Urinary bladder (tissue), 4 donors: ENCODE data around the gene OTUD4. TPM values are rescaled to one million over a fixed set of nuclear protein-coding genes. Genes with fewer than 3 reads are reported as not detected.

Source experiments
- DNase-seq: peaks from one replicate; pipeline ENCODE4 v3.0.0-alpha.2; 2015; ENCODE audit errors: extremely low spot score
- H3K27ac ChIP-seq: one replicate; pipeline ENCODE4 v1.5.1; 2013; ENCODE audit warnings: low read depth, mild to moderate bottlenecking, moderate library complexity
- H3K36me3 ChIP-seq: one replicate; pipeline ENCODE4 v1.6.1; 2013; ENCODE audit warnings: mild to moderate bottlenecking, moderate library complexity; ENCODE audit not compliant: insufficient read depth
- H3K4me1 ChIP-seq: one replicate; pipeline ENCODE4 v1.6.1; 2013; ENCODE audit warnings: mild to moderate bottlenecking, moderate library complexity; ENCODE audit not compliant: insufficient read depth
- H3K4me3 ChIP-seq: one replicate; pipeline ENCODE4 v1.5.1; 2013; ENCODE audit warnings: low read depth, low read length
- WGBS: extraction: QIAGEN DNeasy Blood & Tissue Kit; methylation state at CpG from one replicate; pipeline ENCODE4 v1.1.7; 2013; 5-methylcytosine and 5-hydroxymethylcytosine counted together
- polyA plus RNA-seq: library from polyadenylated mRNA; stranded (reverse); fragments of 200-250 nt; gene quantifications from one replicate; pipeline ENCODE4 v1.2.3, GENCODE V29; 2013
- small RNA-seq: library from RNA; depleted of rRNA; stranded (forward); fragments of <200 nt; gene quantifications from one replicate; pipeline ENCODE3, GENCODE V24; 2014
- total RNA-seq: library from RNA; depleted of rRNA; stranded (reverse); fragments of >200 nt; gene quantifications from one replicate; pipeline ENCODE4 v1.2.3, GENCODE V29; 2014
- donor health status: healthy with polysubstance abuse.
- donor health status: healthy.

OTUD4 gene
- total and polyA plus RNA-seq, 2 donors = 14.6 to 60.5 TPM

GRCh38 chr4:145083891-145084605 lies 96.3 kb downstream of the OTUD4 start:
- H3K36me3 ChIP-seq = no peaks in the 10 kb centered on the region
- H3K4me3 ChIP-seq = no peak overlapping the region
- 94% methylated on average over 1 of the region's 1 CpG for WGBS
- H3K4me1 ChIP-seq = no peaks in the 10 kb centered on the region
- DNase-seq = no peak
- H3K27ac ChIP-seq = no peak overlapping the region

Small RNAs within 50 kb of the gene (small RNA-seq; reads per million reads assigned to genes)
- gene RF00019 = not detected

Other genes starting within 250 kb of the OTUD4 start
- gene ANAPC10, start 82.4 kb downstream of the OTUD4 start, total RNA-seq = 51.1 TPM
- 20.6 TPM for gene ANAPC10, start 82.4 kb downstream of the OTUD4 start, polyA plus RNA-seq
- 130 TPM for gene ABCE1, start 82.3 kb downstream of the OTUD4 start, total RNA-seq
- gene ABCE1, start 82.3 kb downstream of the OTUD4 start, polyA plus RNA-seq = 25.1 TPM